IMR-90 (cell line): Measurements from ENCODE around the gene ASTN2. TPM values are rescaled to one million over a fixed set of nuclear protein-coding genes. Genes with fewer than 3 reads are reported as not detected.

ENCODE experiments used
- ATAC-seq: fragments of 200-7000 bp; cut with Tn5 transposase; 2 replicates; pipeline ENCODE4 v1.9.1; 2020; ENCODE audit warnings: low read depth, mild to moderate bottlenecking, moderate library complexity
- BruUV-seq: library from RNA; stranded (reverse); fragments of 400-500 nt; replicated peaks from 2 replicates; lab custom pipeline; 2021; lab: Mats Ljungman, UMichigan
- CTCF ChIA-PET: fragments of 300-600 bp; formaldehyde crosslinking; extraction: SDS; loops from one replicate; lab custom pipeline; 2021; ENCODE audit warnings: antibody characterized with exemption; lab: Yijun Ruan, JAX
- POLR2A ChIA-PET: fragments of 300-600 bp; sonication (Branson Sonifier 250); formaldehyde crosslinking; loops from one replicate; lab custom pipeline; 2022; ENCODE audit warnings: antibody characterized with exemption; ENCODE audit not compliant: unreplicated experiment; lab: Charles Lee
- DNase-seq: peaks from one replicate; pipeline ENCODE4 v3.0.0; 2013
- H2AFZ ChIP-seq: replicated peaks from 2 replicates; pipeline ENCODE3; 2013; ENCODE audit warnings: low read length, mild to moderate bottlenecking; ENCODE audit not compliant: poor library complexity
- H2AK5ac ChIP-seq: 2 replicates; pipeline ENCODE4 v1.6.1; 2013; ENCODE audit warnings: low read depth, low read length, inconsistent platforms
- H2AK9ac ChIP-seq: replicated peaks from 2 replicates; pipeline ENCODE3; 2013; ENCODE audit warnings: mild to moderate bottlenecking, low read depth, low read length, moderate library complexity; ENCODE audit not compliant: poor library complexity
- H2BK120ac ChIP-seq: 2 replicates; pipeline ENCODE4 v1.6.1; 2013; ENCODE audit warnings: low read depth, low read length, inconsistent platforms
- H2BK15ac ChIP-seq: 3 replicates; pipeline ENCODE4 v1.6.1; 2013; ENCODE audit warnings: low read depth, low read length, inconsistent platforms
- H2BK20ac ChIP-seq: 2 replicates; pipeline ENCODE4 v1.6.1; 2013; ENCODE audit warnings: low read depth, mild to moderate bottlenecking, inconsistent platforms, low read length, moderate library complexity
- H2BK5ac ChIP-seq: 2 replicates; pipeline ENCODE4 v1.6.1; 2013; ENCODE audit warnings: mild to moderate bottlenecking, low read depth, low read length, inconsistent platforms; ENCODE audit not compliant: poor library complexity, severe bottlenecking
- H3K14ac ChIP-seq: replicated peaks from 2 replicates; pipeline ENCODE4 v1.6.1; 2013; ENCODE audit warnings: low read depth, low read length, inconsistent platforms
- H3K18ac ChIP-seq: 2 replicates; pipeline ENCODE4 v1.6.1; 2013; ENCODE audit warnings: low read depth, low read length, control low read depth
- H3K23ac ChIP-seq: 2 replicates; pipeline ENCODE4 v1.6.1; 2013; ENCODE audit warnings: low read depth, low read length, inconsistent platforms
- H3K27ac ChIP-seq: 2 replicates; pipeline ENCODE4 v1.5.1; 2013; ENCODE audit warnings: mild to moderate bottlenecking, control low read depth, low read length; ENCODE audit not compliant: insufficient read depth
- H3K27me3 ChIP-seq: 2 replicates; pipeline ENCODE4 v1.6.1; 2013; ENCODE audit warnings: low read length; ENCODE audit not compliant: control insufficient read depth, insufficient read depth
- H3K36me3 ChIP-seq: 2 replicates; pipeline ENCODE4 v1.6.1; 2013; ENCODE audit warnings: low read length, mixed read lengths; ENCODE audit not compliant: control insufficient read depth, insufficient read depth
- H3K4ac ChIP-seq: 2 replicates; pipeline ENCODE4 v1.6.1; 2013; ENCODE audit warnings: low read depth, low read length, inconsistent platforms
- H3K4me1 ChIP-seq: 2 replicates; pipeline ENCODE4 v1.6.1; 2013; ENCODE audit warnings: low read length, mixed read lengths; ENCODE audit not compliant: control insufficient read depth, insufficient read depth
- H3K4me2 ChIP-seq: 2 replicates; pipeline ENCODE4 v1.6.1; 2013; ENCODE audit warnings: low read depth, mild to moderate bottlenecking, control low read depth, low read length, moderate library complexity
- H3K4me3 ChIP-seq: 2 replicates; pipeline ENCODE4 v1.5.1; 2013; ENCODE audit warnings: low read depth, mild to moderate bottlenecking, control low read depth, low read length, moderate library complexity; ENCODE audit not compliant: insufficient read depth
- H3K56ac ChIP-seq: 2 replicates; pipeline ENCODE4 v1.6.1; 2013; ENCODE audit warnings: low read length, inconsistent platforms; ENCODE audit not compliant: insufficient read depth; ENCODE audit errors: extremely low read depth
- H3K79me1 ChIP-seq, 2 experiments: 2 replicates each; pipeline ENCODE4 v1.6.1; 2013; ENCODE audit warnings: low read length in 2 of 2, inconsistent platforms in 1 of 2, low read depth in 1 of 2
- H3K9ac ChIP-seq: 2 replicates; pipeline ENCODE4 v1.6.1; 2013; ENCODE audit warnings: low read depth, low read length, control low read depth
- H3K9me1 ChIP-seq: 2 replicates; pipeline ENCODE4 v1.6.1; 2013; ENCODE audit warnings: low read length, inconsistent platforms; ENCODE audit not compliant: insufficient read depth
- H3K9me3 ChIP-seq: 2 replicates; pipeline ENCODE4 v1.6.1; 2013; ENCODE audit warnings: low read length; ENCODE audit not compliant: control insufficient read depth, insufficient read depth
- H4K20me1 ChIP-seq: 2 replicates; pipeline ENCODE4 v1.6.1; 2013; ENCODE audit warnings: low read length, inconsistent platforms; ENCODE audit not compliant: insufficient read depth
- H4K5ac ChIP-seq: 2 replicates; pipeline ENCODE4 v1.6.1; 2013; ENCODE audit warnings: mild to moderate bottlenecking, low read depth, low read length, control low read depth
- H4K8ac ChIP-seq, 2 experiments: 2 replicates each; pipeline ENCODE4 v1.6.1; 2013; ENCODE audit warnings: low read depth in 2 of 2, low read length in 2 of 2, control low read depth in 1 of 2, inconsistent platforms in 1 of 2
- H4K91ac ChIP-seq: 2 replicates; pipeline ENCODE4 v1.6.1; 2013; ENCODE audit warnings: low read depth, low read length, inconsistent platforms; ENCODE audit not compliant: insufficient read depth
- BHLHE40 ChIP-seq: fragments of 150-350 bp; IDR thresholded peaks from 2 replicates; pipeline ENCODE4 v1.6.1; 2016; ENCODE audit warnings: mild to moderate bottlenecking, low read depth, low read length
- CEBPB ChIP-seq: IDR thresholded peaks from 2 replicates; pipeline ENCODE4 v1.6.1; 2012; ENCODE audit warnings: low read depth, low read length, improper control_type of control experiment
- CHD1 ChIP-seq: IDR thresholded peaks from 2 replicates; pipeline ENCODE4 v1.6.1; 2012; ENCODE audit warnings: low read depth, low read length, improper control_type of control experiment
- CTCF ChIP-seq: conservative IDR thresholded peaks from 2 replicates; pipeline ENCODE4 v1.5.1; 2012; ENCODE audit warnings: mild to moderate bottlenecking, low read depth, low read length, improper control_type of control experiment
- ELK1 ChIP-seq: fragments of 150-350 bp; IDR thresholded peaks from 2 replicates; pipeline ENCODE4 v1.6.1; 2016; ENCODE audit warnings: low read depth, mild to moderate bottlenecking, low read length, moderate library complexity, borderline replicate concordance
- FOS ChIP-seq: fragments of 150-350 bp; IDR thresholded peaks from 2 replicates; pipeline ENCODE4 v1.6.1; 2016; ENCODE audit warnings: low read depth, low read length
- MAFK ChIP-seq: IDR thresholded peaks from 2 replicates; pipeline ENCODE4 v1.6.1; 2012; ENCODE audit warnings: low read depth, low read length, improper control_type of control experiment
- MAZ ChIP-seq: IDR thresholded peaks from 2 replicates; pipeline ENCODE4 v1.6.1; 2012; ENCODE audit warnings: low read depth, mild to moderate bottlenecking, low read length, improper control_type of control experiment, moderate library complexity, borderline replicate concordance
- MXI1 ChIP-seq: IDR thresholded peaks from 2 replicates; pipeline ENCODE4 v1.6.1; 2012; ENCODE audit warnings: low read depth, mild to moderate bottlenecking, low read length, moderate library complexity, borderline replicate concordance
- NFE2L2 ChIP-seq: fragments of 150-350 bp; IDR thresholded peaks from 2 replicates; pipeline ENCODE4 v1.6.1; 2016; ENCODE audit warnings: low read depth, mild to moderate bottlenecking, low read length
- POLR2A ChIP-seq: IDR thresholded peaks from 2 replicates; pipeline ENCODE4 v1.6.1; 2012; ENCODE audit warnings: mild to moderate bottlenecking, low read depth, low read length
- RAD21 ChIP-seq: IDR thresholded peaks from 2 replicates; pipeline ENCODE4 v1.6.1; 2012; ENCODE audit warnings: low read length, improper control_type of control experiment
- RCOR1 ChIP-seq: IDR thresholded peaks from 2 replicates; pipeline ENCODE4 v1.6.1; 2012; ENCODE audit warnings: mild to moderate bottlenecking, low read length, improper control_type of control experiment; ENCODE audit not compliant: insufficient replicate concordance
- RFX5 ChIP-seq: IDR thresholded peaks from 2 replicates; pipeline ENCODE4 v1.8.0; 2012; ENCODE audit warnings: low read depth, mild to moderate bottlenecking, low read length, moderate library complexity
- SMC3 ChIP-seq: fragments of 150-350 bp; IDR thresholded peaks from 2 replicates; pipeline ENCODE4 v1.6.1; 2016; ENCODE audit warnings: low read depth, mild to moderate bottlenecking, antibody characterized with exemption, low read length, moderate library complexity
- USF2 ChIP-seq: fragments of 150-350 bp; IDR thresholded peaks from 2 replicates; pipeline ENCODE4 v1.6.1; 2017; ENCODE audit warnings: mild to moderate bottlenecking, antibody characterized with exemption, low read length, low read depth
- WGBS, 2 experiments: methylation state at CpG; one replicate each; pipeline versions ENCODE4 v1.1.5 to v1.1.7; 2013; ENCODE audit warnings: missing lambda C conversion rate in 2 of 2; ENCODE audit not compliant: insufficient read length in 1 of 2; ENCODE audit errors: extremely low coverage in 2 of 2; 5-methylcytosine and 5-hydroxymethylcytosine counted together
- dilution Hi-C: fragments of 300-500 bp; cut with HindIII; formaldehyde crosslinking; loops from one replicate; pipeline ENCODE4 v1.14.3; 2018; ENCODE audit warnings: low sequenced_read_pairs; ENCODE audit not compliant: unreplicated experiment
- in situ Hi-C: fragments of 300-500 bp; cut with MboI; formaldehyde crosslinking; loops from 3 replicates; pipeline ENCODE4 v1.14.3; 2019; ENCODE audit warnings: low sequenced_read_pairs, inconsistent platforms, mixed read lengths
- intact Hi-C: fragments of 100-400 bp; cut with micrococcal nuclease; formaldehyde crosslinking; loops from 2 replicates; pipeline ENCODE4 v1.10.0; 2022
- polyA plus RNA-seq, 3 experiments: library from polyadenylated mRNA; depleted of rRNA; stranded (reverse); fragments of >200 nt; gene quantifications; 2 replicates each; pipeline ENCODE4 v1.2.3, GENCODE V29; 2012; ENCODE audit warnings: low replicate concordance in 1 of 3
- total RNA-seq: library from RNA; depleted of rRNA; stranded (reverse); fragments of >200 nt; gene quantifications from 2 replicates; pipeline ENCODE4 v1.2.3, GENCODE V29; 2012

ASTN2 gene
- total and polyA plus RNA-seq, 2 of the 4 experiments (the other 2 are of a cell fraction), result 3.8 to 6.8 TPM

- H3K9me1 ChIP-seq, result peaks cover 21% of the 10 kb centered on the region
- H3K4me1 ChIP-seq, result peaks cover 18% of the 10 kb centered on the region
- DNase-seq, result no peak
- no peak overlapping the region for H2AFZ ChIP-seq
- H3K4ac ChIP-seq, result no peak overlapping the region
- dilution Hi-C loops (no loop called here), in situ Hi-C loops (no loop called here), intact Hi-C loops (no loop called here)
- H3K27me3 ChIP-seq, result no peaks in the 10 kb centered on the region
- H2BK20ac ChIP-seq, result no peak overlapping the region
- peak overlapping the region; percentile 30; the same call in 1 of the 2 replicates for H3K4me2 ChIP-seq
- H3K27ac ChIP-seq, result no peak overlapping the region
- H3K14ac ChIP-seq, result no peak overlapping the region
- no peak overlapping the region for H3K18ac ChIP-seq
- H4K20me1 ChIP-seq, result peaks cover 54% of the 10 kb centered on the region
- CTCF ChIA-PET, result no interaction called here
- no peak overlapping the region for H3K9ac ChIP-seq
- peaks cover 56 to 76% of the 10 kb centered on the region in 2 experiments for H3K79me1 ChIP-seq
- H2BK15ac ChIP-seq, result no peak overlapping the region
- no peak overlapping the region for H4K91ac ChIP-seq
- no CpG with 5 or more reads among the region's 3 CpGs for WGBS, 2 experiments
- no peak overlapping the region for H2BK120ac ChIP-seq
- ATAC-seq, result no peak
- no peak overlapping the region for H2AK9ac ChIP-seq
- no peaks in the 10 kb centered on the region for H3K9me3 ChIP-seq
- H4K5ac ChIP-seq, result no peak overlapping the region
- H3K23ac ChIP-seq, result peak overlapping the region; percentile 3; the same call in 1 of the 2 replicates
- no peak overlapping the region for H2BK5ac ChIP-seq
- H3K4me3 ChIP-seq, result no peak overlapping the region
- POLR2A ChIA-PET, result no interaction called here
- H2AK5ac ChIP-seq, result no peak overlapping the region
- no TSS peak for BruUV-seq
- no peak overlapping the region for H3K56ac ChIP-seq
- no peaks in the 10 kb centered on the region; the same call in 1 of the 2 replicates for H3K36me3 ChIP-seq
- TF ChIP-seq RAD21, result no peak
- TF ChIP-seq ELK1, result no peak
- no peak for TF ChIP-seq FOS
- no peak for TF ChIP-seq SMC3
- TF ChIP-seq MXI1, result no peak
- TF ChIP-seq CTCF, result no peak
- no peak for TF ChIP-seq BHLHE40
- no peak for TF ChIP-seq NFE2L2
- no peak for TF ChIP-seq RFX5
- TF ChIP-seq POLR2A, result no peak
- no peak for TF ChIP-seq MAZ
- TF ChIP-seq CHD1, result no peak
- no peak for TF ChIP-seq RCOR1
- TF ChIP-seq CEBPB, result no peak
- no peak for TF ChIP-seq MAFK
- no peak for TF ChIP-seq USF2
- H4K8ac ChIP-seq, result no peak overlapping the region
Measured at GRCh38 chr9:116689486-116690032, 725.3 kb downstream of the ASTN2 start.
